Stimulated activated CD4-positive, alpha-beta T cell treated with anti-CD3 and anti-CD28 coated beads, Interleukin-2, amount 100 ng/mL, for 4 hours (primary cell): ENCODE results near the gene COPG1.
"Not testable (repeated sequence)": the region's sequence is repeated elsewhere in the genome, so short reads cannot be mapped to it uniquely, and the experiment has no call there.

Experiments
- DNase-seq: peaks from one replicate; pipeline ENCODE4 v3.0.0-alpha.2; 2020; ENCODE audit warnings: low read depth

The COPG1 gene

DNA sequence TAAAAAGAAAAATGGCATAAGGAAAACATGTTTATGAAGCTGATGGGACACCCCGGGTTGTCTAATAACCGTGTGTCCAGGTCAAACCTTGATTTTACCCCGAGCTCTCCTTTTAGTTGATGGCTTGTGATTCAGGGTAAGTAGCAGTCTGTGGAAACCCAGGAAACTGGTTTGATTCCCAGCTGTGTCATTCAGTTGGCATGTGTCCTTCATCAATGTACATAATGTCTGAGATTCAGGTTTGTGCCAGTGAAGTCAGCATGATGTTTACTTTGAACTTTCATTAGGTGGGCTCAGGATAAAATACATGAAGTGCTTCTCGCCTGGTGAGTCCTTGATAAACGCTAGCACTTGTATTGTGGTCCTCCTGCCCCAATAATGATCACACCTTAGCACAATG lies 4.3 kb upstream of the COPG1 start:
- no peak for DNase-seq

GRCh38 chr3:129245641-129246306 lies 3.6 kb upstream of the COPG1 start:
- peak; percentile 55 for DNase-seq

- DNase-seq = no peak
Measured at GRCh38 chr3:129246636-129247035, 2.8 kb upstream of the COPG1 start.

DNA sequence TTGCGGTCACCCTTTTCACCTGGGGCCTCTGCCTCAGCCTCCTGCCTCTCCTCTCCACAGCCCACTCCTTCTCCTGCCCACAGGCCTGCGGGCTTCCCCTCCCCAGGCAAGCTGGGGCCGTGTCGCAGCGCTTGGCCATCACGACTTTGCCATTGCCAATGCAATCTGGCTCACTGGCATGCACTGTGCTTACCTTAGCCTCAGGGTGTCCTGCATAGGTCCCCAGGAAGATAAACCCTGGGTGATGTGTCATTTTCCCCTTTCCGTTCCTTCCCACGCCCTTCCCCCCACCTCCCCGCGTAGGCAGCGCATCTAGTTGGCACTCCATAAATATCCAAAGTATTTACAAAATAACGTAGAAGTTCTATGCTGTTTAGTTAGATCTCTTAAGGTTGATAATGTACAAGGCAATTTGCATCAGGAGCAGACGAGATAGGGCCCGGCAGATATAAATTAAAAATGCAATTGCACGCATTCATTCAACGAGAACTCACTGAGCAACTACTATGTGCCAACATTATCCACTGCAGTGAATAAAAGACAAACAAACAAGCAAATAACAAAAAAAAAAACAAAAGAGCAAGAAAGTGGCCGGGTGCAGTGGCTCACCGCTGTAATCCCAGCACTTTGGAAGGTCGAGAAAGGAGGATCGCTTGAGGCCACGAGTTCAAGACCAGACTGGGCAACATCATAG lies 973 bp upstream of the COPG1 start:
- DNase-seq = no peak

DNA sequence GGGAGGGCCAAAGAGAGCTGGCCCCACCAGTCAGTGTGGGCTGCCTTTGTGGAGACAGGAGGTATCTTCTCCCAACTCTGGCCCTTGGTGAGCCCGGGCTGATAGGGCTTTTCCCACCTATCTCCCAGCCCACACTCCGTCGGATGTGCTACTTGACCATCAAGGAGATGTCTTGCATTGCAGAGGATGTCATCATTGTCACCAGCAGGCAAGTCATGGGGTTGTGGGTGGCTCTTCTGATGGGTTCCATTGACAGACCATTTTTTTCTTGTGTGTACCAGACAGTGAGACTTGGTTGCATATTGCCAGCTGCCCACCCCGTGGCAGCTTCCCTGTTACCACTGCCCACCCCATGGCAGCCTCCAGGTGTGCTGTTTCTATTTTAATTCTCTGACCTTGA lies 3.3 kb downstream of the COPG1 start:
- no peak for DNase-seq

- DNase-seq = no peak
Measured at GRCh38 chr3:129254536-129255230, 5.3 kb downstream of the COPG1 start.

GRCh38 chr3:129256270-129256669 lies 6.9 kb downstream of the COPG1 start:
- no peak for DNase-seq

GRCh38 chr3:129257609-129258008 lies 8.2 kb downstream of the COPG1 start:
- no peak for DNase-seq

- DNase-seq = no peak
Measured at GRCh38 chr3:129259612-129260477, 10.4 kb downstream of the COPG1 start.

DNA sequence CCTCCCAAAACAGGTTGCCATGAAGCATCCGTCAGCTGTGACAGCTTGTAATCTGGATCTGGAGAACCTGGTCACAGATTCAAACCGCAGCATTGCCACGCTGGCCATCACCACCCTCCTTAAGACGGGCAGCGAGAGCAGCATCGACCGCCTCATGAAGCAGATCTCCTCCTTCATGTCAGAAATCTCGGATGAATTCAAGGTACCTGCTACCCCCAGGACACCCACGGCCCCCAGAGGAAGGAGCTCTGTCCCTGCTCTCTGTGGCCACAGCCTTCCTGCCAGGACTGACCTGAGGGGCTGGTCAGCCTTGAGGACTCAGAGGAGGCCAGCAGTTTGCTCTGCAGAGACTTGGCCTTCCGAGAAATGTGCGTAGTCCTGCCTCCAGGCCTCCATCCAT lies 11.2 kb downstream of the COPG1 start:
- no peak for DNase-seq

DNA sequence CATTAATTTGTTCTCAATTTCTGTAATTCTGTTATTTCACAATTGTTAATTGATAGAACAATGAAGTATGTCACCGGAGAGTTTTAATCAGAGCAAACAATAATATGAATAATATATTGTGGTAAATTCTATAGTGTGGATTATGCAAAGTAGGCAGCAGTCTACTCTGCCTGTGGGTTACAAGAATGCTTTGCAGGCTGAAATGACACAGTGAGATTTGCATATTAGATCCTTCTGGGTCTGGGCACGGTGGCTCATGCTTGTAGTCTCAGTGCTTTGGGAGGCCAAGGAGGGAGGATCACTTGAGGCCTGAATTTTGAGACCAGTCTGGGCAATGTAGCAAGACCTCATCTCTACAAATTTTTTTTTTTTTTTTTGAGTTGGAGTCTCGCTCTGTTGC lies 12.5 kb downstream of the COPG1 start:
- DNase-seq = no peak

DNA sequence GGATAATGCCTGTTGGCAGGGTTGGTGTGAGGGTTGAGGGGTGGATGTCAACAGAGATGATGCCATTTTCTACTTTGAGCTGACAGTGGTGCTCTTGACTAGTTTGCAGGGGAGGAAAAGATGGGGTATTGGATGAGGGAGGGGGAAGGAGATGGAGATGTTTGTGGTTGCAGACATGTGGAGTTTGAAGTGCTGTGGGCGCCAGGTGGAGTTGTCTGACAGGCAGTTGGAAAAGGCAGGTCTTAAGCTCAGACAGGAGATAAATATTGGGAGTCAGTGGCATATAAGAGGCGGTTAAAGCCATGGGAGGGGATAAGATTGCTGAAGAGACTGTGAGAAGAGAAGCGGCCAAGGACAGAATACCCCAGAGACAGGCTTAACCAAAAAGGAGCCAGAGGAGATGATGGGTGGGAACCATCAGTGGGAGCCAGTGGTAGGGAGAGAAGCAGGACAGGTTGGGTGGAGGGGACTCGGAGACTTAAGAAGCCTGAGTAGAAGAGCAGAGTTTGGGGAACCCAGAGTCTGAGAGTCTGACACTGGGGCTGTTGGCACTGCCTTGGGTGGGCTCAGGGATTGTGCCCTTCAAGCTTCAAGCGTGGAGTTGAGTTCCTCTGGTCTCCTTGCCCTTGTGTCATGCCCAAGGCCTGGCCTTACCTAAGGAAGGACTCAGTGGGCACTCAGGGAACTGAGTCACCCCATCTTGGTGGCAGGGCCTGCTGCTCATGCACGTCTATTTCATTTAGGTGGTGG lies 13.9 kb downstream of the COPG1 start:
- no peak for DNase-seq

DNA sequence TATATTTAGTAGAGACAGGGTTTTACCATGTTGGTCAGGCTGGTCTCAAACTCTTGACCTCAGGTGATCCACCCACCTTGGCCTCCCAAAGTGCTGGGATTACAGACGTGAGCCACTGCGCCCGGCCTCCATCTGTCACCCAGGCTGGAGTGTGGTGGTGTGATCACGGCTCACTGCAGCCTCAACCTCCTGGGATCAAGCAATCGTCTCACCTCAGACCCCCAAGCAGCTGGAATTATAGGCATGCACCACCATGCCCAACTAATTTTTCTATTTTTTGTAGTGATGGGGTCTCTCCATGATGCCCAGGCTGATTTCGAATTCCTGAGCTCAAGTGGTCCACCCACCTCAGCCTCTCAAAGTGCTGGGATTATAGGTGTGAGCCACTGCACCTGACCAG lies 15.6 kb downstream of the COPG1 start:
- not testable (repeated sequence) for DNase-seq

DNA sequence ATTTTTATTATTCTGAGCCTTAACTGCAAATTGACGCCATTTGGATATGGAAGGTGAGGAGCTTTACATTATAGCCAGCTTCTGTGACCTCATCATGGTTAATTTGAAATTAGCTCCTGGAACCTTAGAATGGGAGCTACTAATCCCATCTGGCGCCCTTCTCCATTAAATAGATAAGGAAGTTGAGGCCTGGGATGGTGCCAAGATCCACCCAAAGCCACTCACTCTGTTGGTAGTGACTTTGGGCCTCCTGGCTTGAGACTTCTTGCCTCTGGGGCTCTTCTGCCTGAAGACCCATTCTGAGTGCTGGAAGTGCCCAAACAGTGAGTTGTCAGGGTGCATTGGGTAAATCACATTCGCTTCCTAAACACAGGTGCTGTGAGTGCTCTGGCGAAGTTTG lies 17.2 kb downstream of the COPG1 start:
- DNase-seq = no peak

DNA sequence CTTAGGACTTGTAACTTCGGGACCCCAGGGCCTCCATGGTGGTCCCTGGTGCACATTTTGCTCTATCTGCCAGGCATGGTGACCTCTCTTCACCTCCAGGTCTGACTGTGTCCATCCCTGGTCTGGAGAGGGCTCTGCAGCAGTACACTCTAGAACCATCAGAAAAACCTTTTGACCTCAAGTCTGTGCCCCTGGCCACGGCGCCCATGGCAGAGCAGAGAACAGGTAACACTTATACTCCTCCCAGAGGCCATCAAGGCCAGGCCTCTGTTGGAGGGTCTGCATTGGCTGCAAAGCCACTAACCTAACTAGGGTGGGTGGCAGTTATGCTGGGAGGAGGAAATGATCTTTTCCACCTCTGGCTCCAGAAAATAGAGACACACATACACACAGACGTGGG lies 19.0 kb downstream of the COPG1 start:
- DNase-seq = no peak

DNA sequence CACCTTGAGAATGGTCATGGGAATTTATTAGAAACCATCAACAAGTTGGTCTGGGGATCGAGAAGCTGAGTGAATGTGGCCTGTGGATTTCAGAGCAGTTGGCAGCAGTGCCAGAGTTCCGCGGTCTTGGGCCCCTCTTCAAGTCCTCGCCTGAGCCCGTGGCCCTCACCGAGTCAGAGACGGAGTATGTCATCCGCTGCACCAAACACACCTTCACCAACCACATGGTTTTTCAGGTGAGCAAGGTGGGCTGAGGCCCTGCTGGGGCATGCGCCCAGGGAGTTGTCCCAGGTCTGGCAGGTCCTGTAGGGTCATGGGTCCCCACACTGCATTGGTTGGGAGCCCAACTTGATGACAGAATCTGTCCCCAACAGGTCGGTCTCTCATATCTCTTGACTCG lies 22.3 kb downstream of the COPG1 start:
- no peak for DNase-seq

DNA sequence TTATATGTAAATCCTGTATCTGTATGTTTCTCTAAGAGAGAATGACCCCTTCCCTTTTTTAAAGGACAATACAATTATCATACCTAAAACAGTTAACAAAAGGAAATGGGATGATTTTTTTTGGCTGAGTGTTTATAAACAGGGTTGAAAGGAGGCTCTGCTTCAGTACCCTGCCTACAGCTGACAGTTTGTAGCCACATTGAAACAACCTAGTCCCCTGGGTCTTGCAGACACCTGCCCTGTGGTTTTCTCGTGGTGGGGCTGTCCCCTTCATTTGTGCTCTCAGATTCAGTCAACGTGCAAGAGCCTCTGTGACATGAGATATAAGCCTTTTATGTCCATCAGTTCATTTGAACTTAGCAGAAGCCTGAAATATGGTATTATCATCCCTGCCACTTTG lies 27.0 kb downstream of the COPG1 start:
- no peak for DNase-seq

DNA sequence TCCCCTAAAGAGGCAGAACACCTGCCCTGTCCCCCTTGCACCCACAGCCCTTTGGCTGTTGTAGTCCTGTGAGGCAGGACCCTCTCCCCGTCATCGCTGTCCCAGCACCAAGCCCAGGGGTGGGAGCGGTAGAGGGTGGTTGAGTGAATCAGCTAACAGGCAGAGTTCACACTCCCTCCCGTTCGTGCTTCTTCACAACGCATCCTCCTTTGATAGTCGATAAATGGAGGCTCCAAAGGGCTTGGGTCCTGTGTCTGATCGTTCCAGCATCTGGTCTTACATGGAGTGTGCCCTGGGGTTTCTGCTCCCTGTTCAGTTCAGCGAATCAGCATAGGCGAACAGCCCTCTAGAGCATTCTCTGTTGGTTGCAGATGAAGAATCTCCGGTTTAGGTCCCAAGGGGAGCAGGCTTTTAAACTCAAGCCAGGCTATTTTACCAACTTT lies 28.4 kb downstream of the COPG1 start:
- DNase-seq = no peak

- peak; percentile 90 for DNase-seq
Measured at GRCh38 chr3:129278439-129278965, 29.1 kb downstream of the COPG1 start, which contains the start of gene HMCES. Gene HMCES, plus strand, starts transcription at chr3:129278870. Its CDS starts 863 bp downstream, at chr3:129279733.

DNA sequence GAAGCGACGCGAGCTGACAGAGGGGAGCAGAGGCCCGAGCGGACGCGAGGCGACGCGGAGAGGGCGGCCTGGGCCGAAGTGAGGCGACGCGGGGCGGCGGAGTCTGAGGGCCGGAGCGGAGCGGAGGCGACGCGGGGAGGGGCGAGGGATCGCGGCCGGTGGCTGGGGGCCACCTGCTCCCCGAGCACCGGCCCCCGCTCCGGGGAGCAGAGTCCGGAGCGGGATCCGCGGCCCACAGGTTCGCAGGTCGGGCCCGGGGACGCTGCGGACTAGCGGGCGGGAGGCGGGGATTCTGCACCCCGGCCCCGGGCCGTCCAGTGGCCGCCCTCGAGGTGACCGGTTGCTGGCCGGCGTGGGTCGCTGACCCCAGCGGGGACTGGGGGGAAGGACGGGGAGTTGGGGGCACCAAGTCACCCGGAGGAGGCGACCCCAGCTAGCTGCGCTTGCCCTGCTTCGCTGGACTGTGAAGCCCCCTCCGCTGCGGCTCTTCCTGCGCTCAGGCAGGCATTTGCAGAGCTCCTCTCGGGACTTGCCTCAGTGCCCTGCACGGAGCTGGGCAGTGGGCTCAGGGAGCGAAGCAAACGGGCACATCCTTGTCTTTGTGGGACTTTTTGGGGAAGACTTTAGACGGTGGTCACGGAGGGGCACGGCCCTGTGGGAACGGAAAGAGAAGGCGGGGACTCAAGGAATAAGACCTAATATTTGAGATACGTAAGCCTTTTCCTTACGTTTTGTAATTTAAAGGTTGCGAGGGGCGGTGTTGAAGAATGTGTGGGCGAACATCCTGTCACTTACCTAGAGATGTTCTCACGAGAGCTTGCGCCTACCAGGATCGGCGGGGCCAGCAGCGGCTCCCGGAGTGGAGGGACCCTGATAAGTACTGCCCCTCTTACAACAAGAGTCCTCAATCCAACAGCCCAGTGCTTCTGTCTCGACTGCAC lies 29.8 kb downstream of the COPG1 start:
- peak; percentile 39 for DNase-seq
